ENCODE results near the gene LMOD3.

Gene LMOD3

DNA sequence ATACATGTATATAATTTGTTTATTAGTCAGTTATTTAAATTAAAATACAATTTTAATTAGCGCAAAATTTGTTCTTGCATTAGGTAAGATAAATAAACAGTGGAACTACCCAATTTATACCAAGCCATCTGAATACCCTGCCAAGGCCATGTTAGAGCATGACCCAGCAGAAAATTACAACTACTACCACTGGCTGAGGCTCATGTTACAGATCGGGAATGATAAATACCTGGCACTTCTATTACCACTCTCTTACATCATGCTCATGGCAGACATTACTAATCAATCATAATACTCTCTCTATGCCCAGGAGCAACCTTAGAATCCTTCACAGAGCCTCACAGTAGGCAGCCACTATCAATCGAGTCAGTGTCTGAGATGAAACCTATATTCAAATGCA is 21.2 kb upstream of the LMOD3 start:
- no peak overlapping the region for H4K8ac ChIP-seq (ENCODE audit: low read depth, low read length)
- H3K79me2 ChIP-seq (ENCODE audit: control insufficient read depth, insufficient read depth, low read length, poor library complexity): no peaks in the 10 kb centered on the region
- no peak overlapping the region for H3K4ac ChIP-seq (ENCODE audit: low read depth, low read length)
- no peak overlapping the region for H3K9ac ChIP-seq (ENCODE audit: low read length)
- H3K9me3 ChIP-seq (ENCODE audit: insufficient read depth, low read depth, low read length): no peaks in the 10 kb centered on the region
- H3K4me1 ChIP-seq (ENCODE audit: control insufficient read depth in 1 of 2, insufficient read depth in 2 of 2, low read length in 2 of 2): no peaks in the 10 kb centered on the region
- H2AFZ ChIP-seq (ENCODE audit: insufficient read depth, low read length, poor library complexity): no peak overlapping the region
- no peak overlapping the region for H2BK5ac ChIP-seq (ENCODE audit: low read depth, low read length, poor library complexity)
- H2BK120ac ChIP-seq (ENCODE audit: insufficient read depth, low read length, poor library complexity): no peak overlapping the region
- no peak overlapping the region for H4K12ac ChIP-seq (ENCODE audit: low read depth, low read length)
- no peak overlapping the region for H4K91ac ChIP-seq (ENCODE audit: low read depth, low read length)
- no peaks in the 10 kb centered on the region for H3K36me3 ChIP-seq (ENCODE audit: control insufficient read depth in 1 of 2, insufficient read depth in 2 of 2, low read length in 2 of 2)
- no peak overlapping the region for H3K4me3 ChIP-seq (ENCODE audit: low read depth, low read length)
- no peak overlapping the region for H3K4me2 ChIP-seq (ENCODE audit: low read length)
- no peak overlapping the region for H3K23ac ChIP-seq (ENCODE audit: low read length)
- H3K79me1 ChIP-seq (ENCODE audit: low read length): no peaks in the 10 kb centered on the region
- no peaks in the 10 kb centered on the region for H3K27me3 ChIP-seq (ENCODE audit: insufficient read depth, low read length)
- H3K14ac ChIP-seq (ENCODE audit: low read length): no peak overlapping the region
- no peak overlapping the region for H3K18ac ChIP-seq (ENCODE audit: low read length)
- no peak for DNase-seq
- no peak overlapping the region for H3K27ac ChIP-seq (ENCODE audit: low read depth, low read length)
- WGBS (ENCODE audit: extremely low coverage, insufficient coverage, insufficient read length): no CpG with 5 or more reads among the region's 3 CpGs
- no peak overlapping the region for H2AK5ac ChIP-seq (ENCODE audit: low read length)
- no peak overlapping the region for H2BK12ac ChIP-seq (ENCODE audit: low read length)

DNA sequence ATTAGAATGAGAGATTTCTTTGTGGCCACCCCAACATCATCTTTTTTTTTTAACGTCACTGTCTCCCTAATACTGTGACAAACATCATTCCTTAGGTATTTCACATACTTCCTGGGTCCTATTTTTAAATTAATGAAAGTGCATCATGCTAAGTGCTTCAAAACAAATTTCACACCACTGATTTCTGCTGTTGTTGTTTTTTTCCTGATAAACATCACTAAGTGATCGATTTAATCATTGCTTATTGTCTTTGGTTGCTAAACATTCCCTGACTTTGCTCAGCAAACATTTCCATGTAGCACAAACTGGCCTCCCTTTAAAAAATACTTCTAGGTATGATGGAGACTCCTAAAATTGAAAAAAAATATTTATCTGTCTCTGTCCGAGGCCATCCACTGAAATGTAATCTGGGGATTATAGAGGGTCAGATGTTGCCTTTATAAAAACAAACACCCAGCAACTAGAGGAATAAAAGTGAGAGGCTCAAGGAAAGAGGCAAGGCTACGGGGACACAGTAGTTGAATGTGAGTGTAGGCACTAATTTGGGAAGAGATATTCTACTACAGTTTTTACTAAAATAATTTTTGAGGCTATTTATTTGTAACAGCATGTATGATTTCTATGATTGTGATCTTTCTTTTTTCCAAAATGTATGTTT is 20.5 kb upstream of the LMOD3 start:
- H3K18ac ChIP-seq (ENCODE audit: low read length): no peak overlapping the region
- no peak for DNase-seq
- no peak overlapping the region for H4K12ac ChIP-seq (ENCODE audit: low read depth, low read length)
- H3K4me1 ChIP-seq (ENCODE audit: control insufficient read depth in 1 of 2, insufficient read depth in 2 of 2, low read length in 2 of 2): no peaks in the 10 kb centered on the region
- H3K4me3 ChIP-seq (ENCODE audit: low read depth, low read length): no peak overlapping the region
- no peaks in the 10 kb centered on the region for H3K27me3 ChIP-seq (ENCODE audit: insufficient read depth, low read length)
- no peaks in the 10 kb centered on the region for H3K36me3 ChIP-seq (ENCODE audit: control insufficient read depth in 1 of 2, insufficient read depth in 2 of 2, low read length in 2 of 2)
- no peak overlapping the region for H2AFZ ChIP-seq (ENCODE audit: insufficient read depth, low read length, poor library complexity)
- H4K91ac ChIP-seq (ENCODE audit: low read depth, low read length): no peak overlapping the region
- H2AK5ac ChIP-seq (ENCODE audit: low read length): no peak overlapping the region
- no peak overlapping the region for H3K23ac ChIP-seq (ENCODE audit: low read length)
- no peak overlapping the region for H3K9ac ChIP-seq (ENCODE audit: low read length)
- H2BK12ac ChIP-seq (ENCODE audit: low read length): no peak overlapping the region
- no peak overlapping the region for H4K8ac ChIP-seq (ENCODE audit: low read depth, low read length)
- no peak overlapping the region for H2BK120ac ChIP-seq (ENCODE audit: insufficient read depth, low read length, poor library complexity)
- no peak overlapping the region for H3K14ac ChIP-seq (ENCODE audit: low read length)
- no peaks in the 10 kb centered on the region for H3K79me1 ChIP-seq (ENCODE audit: low read length)
- H3K4ac ChIP-seq (ENCODE audit: low read depth, low read length): no peak overlapping the region
- H3K79me2 ChIP-seq (ENCODE audit: control insufficient read depth, insufficient read depth, low read length, poor library complexity): no peaks in the 10 kb centered on the region
- no peak overlapping the region for H3K27ac ChIP-seq (ENCODE audit: low read depth, low read length)
- no peaks in the 10 kb centered on the region for H3K9me3 ChIP-seq (ENCODE audit: insufficient read depth, low read depth, low read length)
- no CpG with 5 or more reads among the region's 4 CpGs for WGBS (ENCODE audit: extremely low coverage, insufficient coverage, insufficient read length)
- no peak overlapping the region for H2BK5ac ChIP-seq (ENCODE audit: low read depth, low read length, poor library complexity)
- H3K4me2 ChIP-seq (ENCODE audit: low read length): no peak overlapping the region

DNA sequence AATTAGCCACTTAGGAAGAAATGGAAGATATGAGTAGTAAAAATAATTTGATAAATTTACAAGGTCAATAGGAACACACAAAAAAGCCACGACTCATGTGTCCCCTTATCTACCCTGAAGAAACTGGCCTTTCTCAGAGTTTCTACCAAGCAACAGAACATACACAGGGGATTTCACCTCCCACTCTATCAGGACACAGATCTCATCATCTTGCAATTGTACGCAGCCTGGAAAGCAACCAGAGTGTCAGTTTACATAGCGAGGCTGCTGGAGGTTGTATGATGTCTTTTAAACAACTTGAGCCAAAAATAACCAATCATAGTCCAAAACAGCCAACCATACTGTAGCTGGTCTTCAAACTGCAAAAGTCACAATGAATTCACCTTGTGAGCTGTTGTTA is 19.7 kb upstream of the LMOD3 start:
- Histone ChIP-seq H3K18ac (ENCODE audit: low read length) (no peak overlapping the region), H3K9me3 (ENCODE audit: insufficient read depth, low read depth, low read length) (no peaks in the 10 kb centered on the region), H2BK5ac (ENCODE audit: low read depth, low read length, poor library complexity) (no peak overlapping the region), H3K4me2 (ENCODE audit: low read length) (no peak overlapping the region), H2AK5ac (ENCODE audit: low read length) (no peak overlapping the region), H4K91ac (ENCODE audit: low read depth, low read length) (no peak overlapping the region), H3K36me3 (ENCODE audit: control insufficient read depth in 1 of 2, insufficient read depth in 2 of 2, low read length in 2 of 2) (no peaks in the 10 kb centered on the region), H3K14ac (ENCODE audit: low read length) (no peak overlapping the region), H3K4me3 (ENCODE audit: low read depth, low read length) (no peak overlapping the region), H4K12ac (ENCODE audit: low read depth, low read length) (no peak overlapping the region), H3K9ac (ENCODE audit: low read length) (no peak overlapping the region), H3K23ac (ENCODE audit: low read length) (no peak overlapping the region), H2BK120ac (ENCODE audit: insufficient read depth, low read length, poor library complexity) (no peak overlapping the region), H3K4me1 (ENCODE audit: control insufficient read depth in 1 of 2, insufficient read depth in 2 of 2, low read length in 2 of 2) (no peaks in the 10 kb centered on the region), H3K79me1 (ENCODE audit: low read length) (no peaks in the 10 kb centered on the region), H3K27ac (ENCODE audit: low read depth, low read length) (no peak overlapping the region), H2BK12ac (ENCODE audit: low read length) (no peak overlapping the region), H4K8ac (ENCODE audit: low read depth, low read length) (no peak overlapping the region), H3K79me2 (ENCODE audit: control insufficient read depth, insufficient read depth, low read length, poor library complexity) (no peaks in the 10 kb centered on the region), H2AFZ (ENCODE audit: insufficient read depth, low read length, poor library complexity) (no peak overlapping the region), H3K4ac (ENCODE audit: low read depth, low read length) (no peak overlapping the region), H3K27me3 (ENCODE audit: insufficient read depth, low read length) (no peaks in the 10 kb centered on the region)
- no CpG with 5 or more reads among the region's 3 CpGs for WGBS (ENCODE audit: extremely low coverage, insufficient coverage, insufficient read length)
- DNase-seq: no peak

DNA sequence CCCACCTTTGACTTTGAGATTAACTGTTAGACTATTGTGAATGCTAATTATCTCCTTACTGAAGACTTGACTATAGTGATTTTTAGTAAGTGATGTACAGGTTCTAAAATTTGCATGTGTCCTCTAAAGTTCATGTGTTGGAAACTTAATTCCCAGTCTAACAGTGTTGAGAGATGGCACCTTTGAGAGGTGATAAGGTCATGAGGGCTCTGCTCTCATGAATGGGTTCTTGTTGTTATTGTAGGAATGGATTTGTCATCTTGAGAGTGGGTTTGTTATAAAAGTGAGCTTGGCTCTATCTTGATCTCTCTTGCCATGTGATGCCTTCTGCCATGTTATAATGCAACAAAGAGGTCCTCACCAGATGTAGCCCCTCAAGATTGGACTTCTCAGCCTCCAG is 18.9 kb upstream of the LMOD3 start:
- Histone ChIP-seq H2BK5ac (ENCODE audit: low read depth, low read length, poor library complexity) (no peak overlapping the region), H2BK120ac (ENCODE audit: insufficient read depth, low read length, poor library complexity) (no peak overlapping the region), H4K8ac (ENCODE audit: low read depth, low read length) (no peak overlapping the region), H3K36me3 (ENCODE audit: control insufficient read depth in 1 of 2, insufficient read depth in 2 of 2, low read length in 2 of 2) (no peaks in the 10 kb centered on the region), H3K27me3 (ENCODE audit: insufficient read depth, low read length) (no peaks in the 10 kb centered on the region), H2AK5ac (ENCODE audit: low read length) (no peak overlapping the region), H4K91ac (ENCODE audit: low read depth, low read length) (no peak overlapping the region), H2AFZ (ENCODE audit: insufficient read depth, low read length, poor library complexity) (no peak overlapping the region), H3K9ac (ENCODE audit: low read length) (no peak overlapping the region), H3K27ac (ENCODE audit: low read depth, low read length) (no peak overlapping the region), H4K12ac (ENCODE audit: low read depth, low read length) (no peak overlapping the region), H2BK12ac (ENCODE audit: low read length) (no peak overlapping the region), H3K4ac (ENCODE audit: low read depth, low read length) (no peak overlapping the region), H3K23ac (ENCODE audit: low read length) (no peak overlapping the region), H3K4me2 (ENCODE audit: low read length) (no peak overlapping the region), H3K9me3 (ENCODE audit: insufficient read depth, low read depth, low read length) (no peaks in the 10 kb centered on the region), H3K79me1 (ENCODE audit: low read length) (no peaks in the 10 kb centered on the region), H3K14ac (ENCODE audit: low read length) (no peak overlapping the region), H3K4me3 (ENCODE audit: low read depth, low read length) (no peak overlapping the region), H3K18ac (ENCODE audit: low read length) (no peak overlapping the region), H3K79me2 (ENCODE audit: control insufficient read depth, insufficient read depth, low read length, poor library complexity) (no peaks in the 10 kb centered on the region), H3K4me1 (ENCODE audit: control insufficient read depth in 1 of 2, insufficient read depth in 2 of 2, low read length in 2 of 2) (no peaks in the 10 kb centered on the region)
- no peak for DNase-seq

Data from trophoblast cell (in vitro differentiated cells and primary cell).